GM12878 (cell line): ENCODE measurements around the gene NOL4L. TPM values are rescaled to one million over a fixed set of nuclear protein-coding genes. Genes with fewer than 3 reads are reported as not detected.

Experiments
- ASH2L ChIP-seq: fragments of 300-600, 200-600 bp; sonication (generic); IDR thresholded peaks from 2 replicates; pipeline ENCODE4 v1.6.1; 2017; ENCODE audit warnings: low read depth, mild to moderate bottlenecking, borderline replicate concordance
- CHD2 ChIP-seq: IDR thresholded peaks from 2 replicates; pipeline ENCODE4 v1.6.1; 2011; ENCODE audit warnings: low read depth, low read length, improper control_type of control experiment, borderline replicate concordance
- ETV6 ChIP-seq, 2 experiments: fragments of 450-650 bp in 1 of 2; IDR thresholded peaks in 1 of 2; conservative IDR thresholded peaks in 1 of 2; 2 replicates each; pipeline ENCODE4 v1.6.1; 2014; ENCODE audit warnings: antibody characterized with exemption in 1 of 2, borderline replicate concordance in 1 of 2, low read depth in 1 of 2, mild to moderate bottlenecking in 1 of 2, moderate library complexity in 1 of 2
- FOS ChIP-seq: IDR thresholded peaks from 3 replicates; pipeline ENCODE4 v1.6.1; 2011; ENCODE audit warnings: borderline replicate concordance; ENCODE audit not compliant: insufficient read length; ENCODE audit errors: extremely low read depth
- FOXK2 ChIP-seq: fragments of 450-650 bp; IDR thresholded peaks from 2 replicates; pipeline ENCODE4 v1.6.1; 2017; ENCODE audit warnings: mild to moderate bottlenecking, moderate library complexity
- HCFC1 ChIP-seq: fragments of 150-350 bp; IDR thresholded peaks from 2 replicates; pipeline ENCODE4 v1.6.1; 2014; ENCODE audit warnings: low read length
- NRF1 ChIP-seq: conservative IDR thresholded peaks from 2 replicates; pipeline ENCODE4 v1.6.1; 2011; ENCODE audit warnings: mild to moderate bottlenecking, low read depth, low read length, improper control_type of control experiment
- SIN3A ChIP-seq: IDR thresholded peaks from 2 replicates; pipeline ENCODE4 v1.6.1; 2012; ENCODE audit warnings: low read depth, low read length, improper control_type of control experiment
- SREBF2 ChIP-seq: IDR thresholded peaks from 2 replicates; pipeline ENCODE4 v1.6.1; 2012; ENCODE audit warnings: mild to moderate bottlenecking, low read length
- SUPT20H ChIP-seq: IDR thresholded peaks from 2 replicates; pipeline ENCODE4 v1.6.1; 2011; ENCODE audit warnings: low read depth, mild to moderate bottlenecking, low read length, moderate library complexity, borderline replicate concordance; ENCODE audit not compliant: control insufficient read depth
- ZSCAN29 ChIP-seq: fragments of 450-650 bp; IDR thresholded peaks from 2 replicates; pipeline ENCODE4 v1.6.1; 2017; ENCODE audit warnings: mild to moderate bottlenecking, moderate library complexity
- polyA plus RNA-seq, 11 experiments: library from polyadenylated mRNA; depleted of rRNA in 4 of 11; unstranded in 6 of 11; stranded (reverse) in 5 of 11; fragments of >200 nt; fragmentation: Nextera tagmentation in 4 of 11; fragmentation: Illumina TruSeq in 1 of 11; extraction: Ambion mirVana in 4 of 11; extraction: Trizol in 1 of 11; gene quantifications; 1 replicate in 1 of 11; 2 replicates in 10 of 11; pipeline versions ENCODE4 v1.2.1 to v1.2.3, GENCODE V29; 2011 to 2016; ENCODE audit warnings: inconsistent platforms in 2 of 11, missing spikeins in 2 of 11, low read depth in 1 of 11
- total RNA-seq, 4 experiments: library from RNA; depleted of rRNA in 3 of 4; stranded (reverse); fragments of >200 nt in 3 of 4; fragmentation: Illumina TruSeq in 1 of 4; extraction: Trizol in 1 of 4; gene quantifications; 2 replicates each; pipeline versions ENCODE4 v1.2.1 to v1.2.3, GENCODE V29; 2013 to 2021
- TF ChIP-seq, protein P1 (sequence below): IDR thresholded peaks from 2 replicates; pipeline ENCODE4 v1.6.1; 2012; ENCODE audit warnings: low read depth, low read length, improper control_type of control experiment
- TF ChIP-seq, protein P2 (sequence below): fragments of 450-650 bp; IDR thresholded peaks from 2 replicates; pipeline ENCODE4 v1.6.1; 2014; ENCODE audit warnings: mild to moderate bottlenecking
- TF ChIP-seq, protein P3 (sequence below): fragments of 450-650 bp; IDR thresholded peaks from 2 replicates; pipeline ENCODE4 v1.6.1; 2018; ENCODE audit warnings: borderline replicate concordance, mild to moderate bottlenecking; ENCODE audit not compliant: partially characterized antibody

The NOL4L gene
- total and polyA plus RNA-seq, 10 of the 15 experiments (the other 5 are each of a cell fraction or from before 2014, with no cell fraction given) = 2.3 to 24.0 (median 8.0) TPM

DNA sequence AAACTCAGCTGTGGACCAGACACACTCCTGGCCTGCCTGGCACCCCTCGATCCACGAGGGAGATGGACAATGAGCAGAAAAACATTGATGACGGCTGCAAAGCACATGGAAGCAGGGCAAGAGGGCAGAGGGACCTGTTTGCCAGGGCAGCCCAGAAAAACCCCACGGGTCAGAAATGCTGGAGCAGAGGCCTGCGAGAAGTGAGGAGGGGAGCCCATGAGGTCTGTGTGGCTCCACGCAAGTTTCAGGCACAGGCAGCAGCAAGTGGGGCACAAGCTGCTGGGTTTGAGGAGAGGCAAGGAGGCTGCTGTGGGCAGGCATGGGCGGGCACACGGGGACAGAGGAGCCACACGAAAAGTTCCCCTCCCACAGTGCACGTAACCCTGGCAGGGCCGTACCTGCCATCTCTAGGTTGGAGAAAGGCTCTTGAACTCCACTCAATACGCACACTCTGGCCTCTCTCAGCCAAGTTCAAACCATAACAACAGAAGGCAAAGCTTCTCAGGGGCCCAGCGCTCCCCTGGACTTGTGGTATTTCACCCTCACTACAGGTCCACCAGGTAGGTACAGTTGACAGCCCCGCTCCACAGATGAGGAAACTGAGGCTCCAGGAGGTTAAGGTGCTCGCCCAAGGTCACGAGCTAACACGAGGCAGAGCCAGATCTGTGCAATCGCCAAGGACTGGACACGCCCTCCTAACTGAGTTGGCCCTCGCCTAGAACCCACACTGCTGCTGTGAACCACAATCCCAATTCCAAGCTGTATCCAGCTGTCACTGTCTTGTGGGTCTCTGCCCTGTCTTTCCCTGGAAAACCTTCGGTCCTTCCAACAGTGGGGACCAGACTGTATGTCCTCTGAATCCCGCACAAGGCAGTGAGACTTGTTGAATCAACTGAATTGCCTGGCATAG is 108.2 kb downstream of the NOL4L start (continued):
- no peak for TF ChIP-seq FOS
- TF ChIP-seq ETV6 (conservative IDR thresholded peaks at IDR 0.05 in 1 of 2, IDR thresholded peaks at IDR 0.05 in 1 of 2; ENCODE audit: borderline replicate concordance in 1 of 2, low read depth in 1 of 2) = no peak
- no peak for TF ChIP-seq SUPT20H
- TF ChIP-seq ASH2L = no peak
- no peak for TF ChIP-seq CHD2
- no peak for TF ChIP-seq FOXK2
- TF ChIP-seq, protein P1, sequence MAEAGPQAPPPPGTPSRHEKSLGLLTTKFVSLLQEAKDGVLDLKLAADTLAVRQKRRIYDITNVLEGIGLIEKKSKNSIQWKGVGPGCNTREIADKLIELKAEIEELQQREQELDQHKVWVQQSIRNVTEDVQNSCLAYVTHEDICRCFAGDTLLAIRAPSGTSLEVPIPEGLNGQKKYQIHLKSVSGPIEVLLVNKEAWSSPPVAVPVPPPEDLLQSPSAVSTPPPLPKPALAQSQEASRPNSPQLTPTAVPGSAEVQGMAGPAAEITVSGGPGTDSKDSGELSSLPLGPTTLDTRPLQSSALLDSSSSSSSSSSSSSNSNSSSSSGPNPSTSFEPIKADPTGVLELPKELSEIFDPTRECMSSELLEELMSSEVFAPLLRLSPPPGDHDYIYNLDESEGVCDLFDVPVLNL = no peak
- no peak for TF ChIP-seq HCFC1
- no peak for TF ChIP-seq SREBF2
- TF ChIP-seq, protein P2, sequence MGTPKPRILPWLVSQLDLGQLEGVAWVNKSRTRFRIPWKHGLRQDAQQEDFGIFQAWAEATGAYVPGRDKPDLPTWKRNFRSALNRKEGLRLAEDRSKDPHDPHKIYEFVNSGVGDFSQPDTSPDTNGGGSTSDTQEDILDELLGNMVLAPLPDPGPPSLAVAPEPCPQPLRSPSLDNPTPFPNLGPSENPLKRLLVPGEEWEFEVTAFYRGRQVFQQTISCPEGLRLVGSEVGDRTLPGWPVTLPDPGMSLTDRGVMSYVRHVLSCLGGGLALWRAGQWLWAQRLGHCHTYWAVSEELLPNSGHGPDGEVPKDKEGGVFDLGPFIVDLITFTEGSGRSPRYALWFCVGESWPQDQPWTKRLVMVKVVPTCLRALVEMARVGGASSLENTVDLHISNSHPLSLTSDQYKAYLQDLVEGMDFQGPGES = no peak
- TF ChIP-seq SIN3A = no peak
- TF ChIP-seq, protein P3, sequence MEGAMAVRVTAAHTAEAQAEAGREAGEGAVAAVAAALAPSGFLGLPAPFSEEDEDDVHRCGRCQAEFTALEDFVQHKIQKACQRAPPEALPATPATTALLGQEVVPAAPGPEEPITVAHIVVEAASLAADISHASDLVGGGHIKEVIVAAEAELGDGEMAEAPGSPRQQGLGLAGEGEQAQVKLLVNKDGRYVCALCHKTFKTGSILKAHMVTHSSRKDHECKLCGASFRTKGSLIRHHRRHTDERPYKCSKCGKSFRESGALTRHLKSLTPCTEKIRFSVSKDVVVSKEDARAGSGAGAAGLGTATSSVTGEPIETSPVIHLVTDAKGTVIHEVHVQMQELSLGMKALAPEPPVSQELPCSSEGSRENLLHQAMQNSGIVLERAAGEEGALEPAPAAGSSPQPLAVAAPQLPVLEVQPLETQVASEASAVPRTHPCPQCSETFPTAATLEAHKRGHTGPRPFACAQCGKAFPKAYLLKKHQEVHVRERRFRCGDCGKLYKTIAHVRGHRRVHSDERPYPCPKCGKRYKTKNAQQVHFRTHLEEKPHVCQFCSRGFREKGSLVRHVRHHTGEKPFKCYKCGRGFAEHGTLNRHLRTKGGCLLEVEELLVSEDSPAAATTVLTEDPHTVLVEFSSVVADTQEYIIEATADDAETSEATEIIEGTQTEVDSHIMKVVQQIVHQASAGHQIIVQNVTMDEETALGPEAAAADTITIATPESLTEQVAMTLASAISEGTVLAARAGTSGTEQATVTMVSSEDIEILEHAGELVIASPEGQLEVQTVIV = no peak
- no peak for TF ChIP-seq ZSCAN29
- no peak for TF ChIP-seq NRF1
